Measurements from ENCODE around the gene UGT1A4.
"Not testable (repeated sequence)": the region's sequence is repeated elsewhere in the genome, so short reads cannot be mapped to it uniquely, and the experiment has no call there.

The UGT1A4 gene

DNA sequence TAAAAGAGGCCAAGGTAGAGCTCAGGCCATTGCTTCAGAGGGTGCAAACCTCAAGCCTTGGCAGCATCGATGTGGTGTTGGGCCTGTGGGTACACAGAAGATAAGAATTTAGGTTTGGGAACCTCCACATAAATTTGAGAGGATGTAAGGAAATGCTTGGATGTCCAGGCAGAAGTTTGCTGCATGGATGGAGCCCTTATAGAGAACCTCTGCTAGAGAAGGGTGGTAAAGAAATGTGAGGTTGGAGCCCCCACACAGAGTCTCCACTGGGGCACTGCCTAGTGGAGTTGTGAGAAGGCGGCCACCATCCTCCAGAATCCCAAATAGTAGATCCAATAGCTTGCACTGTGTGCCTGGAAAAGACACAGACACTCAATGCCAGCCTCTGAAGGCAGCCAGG is 32.2 kb downstream of the UGT1A4 start:
- not testable (repeated sequence) for DNase-seq (ENCODE audit: low spot score)

DNA sequence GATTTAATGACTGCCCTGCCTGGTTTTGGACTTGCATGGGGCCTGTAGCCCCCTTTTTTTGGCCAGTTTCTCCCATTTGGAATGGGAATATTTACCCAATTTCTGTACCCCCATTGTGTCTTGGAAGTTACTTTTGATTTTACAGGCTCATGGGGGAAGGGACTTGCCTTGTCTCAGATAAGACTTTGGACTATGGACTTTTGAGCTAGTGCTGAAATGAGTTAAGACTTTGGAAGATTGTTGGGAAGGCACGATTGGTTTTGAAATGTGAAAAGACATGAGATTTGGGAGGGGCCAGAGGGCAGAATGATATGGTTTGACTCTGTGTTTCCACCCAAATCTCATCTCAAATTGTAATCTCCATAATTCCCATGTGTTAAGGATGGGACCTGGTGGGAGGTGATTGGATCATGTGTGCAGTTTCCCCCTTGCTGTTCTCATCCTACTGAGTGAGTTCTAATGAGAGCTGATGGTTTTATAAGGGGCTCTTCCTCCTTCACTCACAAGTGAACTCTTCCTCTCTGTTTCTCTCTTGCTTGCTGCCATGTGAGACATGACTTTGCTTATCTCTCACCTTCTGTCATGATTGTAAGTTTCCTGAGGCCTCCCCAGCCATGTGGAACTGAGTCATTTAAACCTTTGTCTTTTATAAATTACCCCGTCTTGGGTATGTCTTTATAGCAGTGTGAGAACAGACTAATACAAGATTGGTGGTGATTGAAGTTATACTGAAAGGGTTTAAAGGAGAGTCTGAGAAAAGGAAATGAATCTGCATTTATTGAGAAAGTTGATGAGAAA is 32.9 kb downstream of the UGT1A4 start:
- not testable (repeated sequence) for DNase-seq (ENCODE audit: low spot score)

- no peak for DNase-seq (ENCODE audit: low spot score)
These were observed 36.5 kb downstream of the UGT1A4 start for GRCh38 chr2:233754872-233755611.

- no peak for DNase-seq (ENCODE audit: low spot score)
These were observed 38.0 kb downstream of the UGT1A4 start for GRCh38 chr2:233756429-233757081.

GRCh38 chr2:233758141-233758540 is 39.6 kb downstream of the UGT1A4 start:
- DNase-seq (ENCODE audit: low spot score), result no peak

- DNase-seq (ENCODE audit: low spot score), result no peak
These were observed 40.3 kb downstream of the UGT1A4 start for GRCh38 chr2:233758849-233759248.

DNA sequence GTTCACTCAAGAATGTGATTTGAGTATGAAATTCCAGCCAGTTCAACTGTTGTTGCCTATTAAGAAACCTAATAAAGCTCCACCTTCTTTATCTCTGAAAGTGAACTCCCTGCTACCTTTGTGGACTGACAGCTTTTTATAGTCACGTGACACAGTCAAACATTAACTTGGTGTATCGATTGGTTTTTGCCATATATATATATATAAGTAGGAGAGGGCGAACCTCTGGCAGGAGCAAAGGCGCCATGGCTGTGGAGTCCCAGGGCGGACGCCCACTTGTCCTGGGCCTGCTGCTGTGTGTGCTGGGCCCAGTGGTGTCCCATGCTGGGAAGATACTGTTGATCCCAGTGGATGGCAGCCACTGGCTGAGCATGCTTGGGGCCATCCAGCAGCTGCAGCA is 41.5 kb downstream of the UGT1A4 start, which contains the start of gene UGT1A1:
Gene UGT1A1, plus strand, starts transcription at position 228 of the 400 bp plus-strand sequence. Its CDS starts 18 bp downstream, at position 246.
- DNase-seq (ENCODE audit: low spot score), result no peak

DNA sequence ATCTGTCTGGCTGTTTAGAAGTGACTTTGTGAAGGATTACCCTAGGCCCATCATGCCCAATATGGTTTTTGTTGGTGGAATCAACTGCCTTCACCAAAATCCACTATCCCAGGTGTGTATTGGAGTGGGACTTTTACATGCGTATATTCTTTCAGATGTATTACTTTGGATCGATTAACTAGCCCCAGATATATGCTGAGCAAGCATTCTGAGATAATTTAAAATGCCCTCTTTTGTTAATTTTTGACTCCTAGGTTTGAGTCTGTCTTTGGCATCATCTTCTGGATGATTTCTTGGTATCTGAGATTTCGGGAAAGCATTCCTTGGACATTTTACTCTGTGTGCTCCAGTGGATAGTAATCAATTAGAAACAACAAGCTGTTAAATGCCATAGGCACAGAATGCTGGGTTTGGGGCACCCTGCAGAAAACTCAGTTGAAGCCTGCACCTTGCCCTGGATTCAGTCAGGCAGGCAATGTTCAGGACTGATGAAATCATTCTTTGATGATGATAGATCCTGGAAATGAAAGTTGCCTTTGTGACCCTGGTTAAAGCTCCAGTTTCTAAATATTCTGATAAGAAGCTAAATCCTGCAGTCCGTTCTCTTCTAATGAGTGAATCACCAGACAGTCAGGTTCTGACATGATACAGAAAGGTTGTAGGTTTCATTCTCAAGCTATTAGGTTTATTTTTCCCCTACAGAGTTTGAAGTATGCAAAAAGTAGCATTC is 42.7 kb downstream of the UGT1A4 start:
- no peak for DNase-seq (ENCODE audit: low spot score)

DNA sequence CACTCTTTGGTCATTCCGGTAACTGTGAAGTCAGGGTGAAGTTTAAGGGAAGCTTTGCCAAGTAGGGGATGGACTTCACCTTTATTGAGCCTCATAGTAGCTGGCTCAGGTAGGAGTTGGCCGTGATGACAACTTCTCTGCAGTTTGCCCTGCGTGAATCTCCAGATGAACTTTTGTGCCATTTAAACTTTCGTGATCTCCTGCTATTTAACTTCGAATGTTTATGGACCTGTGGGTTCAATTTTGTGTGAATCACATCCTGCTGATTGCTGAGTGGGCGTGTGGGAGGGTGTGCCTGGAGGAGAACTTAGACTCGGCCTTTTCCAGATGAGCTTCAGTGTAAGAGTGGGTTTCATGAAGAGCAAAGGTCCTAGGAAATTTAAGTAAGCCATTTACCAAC is 45.7 kb downstream of the UGT1A4 start:
- DNase-seq (ENCODE audit: low spot score), result no peak

- DNase-seq (ENCODE audit: low spot score), result no peak
These were observed 46.2 kb downstream of the UGT1A4 start for GRCh38 chr2:233764761-233765160.

GRCh38 chr2:233766416-233766815 is 47.9 kb downstream of the UGT1A4 start:
- no peak for DNase-seq (ENCODE audit: low spot score)

- no peak for DNase-seq (ENCODE audit: low spot score)
These were observed 49.5 kb downstream of the UGT1A4 start for GRCh38 chr2:233768076-233768475.

GRCh38 chr2:233769260-233769659 is 50.7 kb downstream of the UGT1A4 start:
- no peak for DNase-seq (ENCODE audit: low spot score)

DNA sequence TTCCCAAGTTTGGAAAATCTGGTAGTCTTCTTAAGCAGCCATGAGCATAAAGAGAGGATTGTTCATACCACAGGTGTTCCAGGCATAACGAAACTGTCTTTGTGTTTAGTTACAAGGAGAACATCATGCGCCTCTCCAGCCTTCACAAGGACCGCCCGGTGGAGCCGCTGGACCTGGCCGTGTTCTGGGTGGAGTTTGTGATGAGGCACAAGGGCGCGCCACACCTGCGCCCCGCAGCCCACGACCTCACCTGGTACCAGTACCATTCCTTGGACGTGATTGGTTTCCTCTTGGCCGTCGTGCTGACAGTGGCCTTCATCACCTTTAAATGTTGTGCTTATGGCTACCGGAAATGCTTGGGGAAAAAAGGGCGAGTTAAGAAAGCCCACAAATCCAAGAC is 53.6 kb downstream of the UGT1A4 start:
- no peak for DNase-seq (ENCODE audit: low spot score)

- no peak for DNase-seq (ENCODE audit: low spot score)
These were observed 54.0 kb downstream of the UGT1A4 start for GRCh38 chr2:233772583-233772982.

- DNase-seq (ENCODE audit: low spot score), result no peak
These were observed 55.3 kb downstream of the UGT1A4 start for GRCh38 chr2:233773854-233774253.

DNA sequence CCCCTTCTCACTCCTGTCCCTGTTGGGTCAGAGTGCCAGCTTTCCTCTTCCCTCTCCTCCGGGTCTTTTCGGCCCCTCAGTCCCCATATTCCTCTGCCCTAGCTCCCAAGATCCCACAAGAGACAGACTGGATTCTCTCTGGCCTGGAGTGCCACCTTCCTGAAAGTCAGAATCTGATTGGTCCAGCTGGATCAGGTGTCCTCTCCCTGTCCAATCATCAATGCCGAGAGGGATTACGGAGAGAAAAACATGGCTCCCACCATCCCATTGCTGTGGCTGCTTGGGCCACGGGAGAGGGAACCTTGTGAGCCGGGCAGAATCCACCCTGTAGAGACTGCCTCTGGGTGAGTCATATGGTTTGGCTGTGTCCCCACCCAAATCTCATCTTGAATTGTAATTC is 56.9 kb downstream of the UGT1A4 start:
- no peak for DNase-seq (ENCODE audit: low spot score)

GRCh38 chr2:233778030-233778429 is 59.5 kb downstream of the UGT1A4 start, which contains the start of gene MROH2A:
TSS of gene MROH2A (plus strand) at chr2:233778330. CDS start at chr2:233779359, 1,029 bp downstream.
- DNase-seq (ENCODE audit: low spot score), result no peak

- no peak for DNase-seq (ENCODE audit: low spot score)
These were observed 61.2 kb downstream of the UGT1A4 start for GRCh38 chr2:233779722-233780121.

- no peak for DNase-seq (ENCODE audit: low spot score)
These were observed 62.2 kb downstream of the UGT1A4 start for GRCh38 chr2:233780771-233781170.

- no peak for DNase-seq (ENCODE audit: low spot score)
These were observed 71.0 kb downstream of the UGT1A4 start for GRCh38 chr2:233789554-233789953.

Measured in hematopoietic multipotent progenitor cell treated with erythropoietin and hydrocortisone succinate and interleukin-3 and kit ligand, for 15 days (in vitro differentiated cells).